Neural progenitor cell (in vitro differentiated cells): ENCODE measurements around the gene MACROD1.

Experiments used
- EZH2 ChIP-seq: fragments of 200-600 bp; sonication (generic); IDR thresholded peaks from 2 replicates; pipeline ENCODE4 v1.6.1; 2017; ENCODE audit warnings: antibody characterized with exemption, mild to moderate bottlenecking, moderate library complexity
- EZH2phosphoT487 ChIP-seq: fragments of 200-600 bp; sonication (generic); IDR thresholded peaks from 2 replicates; pipeline ENCODE4 v1.6.1; 2017; ENCODE audit warnings: antibody characterized with exemption
- TF ChIP-seq, protein P1 (sequence below): fragments of 200-600 bp; sonication (generic); IDR thresholded peaks from 2 replicates; pipeline ENCODE4 v1.5.1; 2017; ENCODE audit warnings: antibody characterized with exemption, mild to moderate bottlenecking

DNA sequence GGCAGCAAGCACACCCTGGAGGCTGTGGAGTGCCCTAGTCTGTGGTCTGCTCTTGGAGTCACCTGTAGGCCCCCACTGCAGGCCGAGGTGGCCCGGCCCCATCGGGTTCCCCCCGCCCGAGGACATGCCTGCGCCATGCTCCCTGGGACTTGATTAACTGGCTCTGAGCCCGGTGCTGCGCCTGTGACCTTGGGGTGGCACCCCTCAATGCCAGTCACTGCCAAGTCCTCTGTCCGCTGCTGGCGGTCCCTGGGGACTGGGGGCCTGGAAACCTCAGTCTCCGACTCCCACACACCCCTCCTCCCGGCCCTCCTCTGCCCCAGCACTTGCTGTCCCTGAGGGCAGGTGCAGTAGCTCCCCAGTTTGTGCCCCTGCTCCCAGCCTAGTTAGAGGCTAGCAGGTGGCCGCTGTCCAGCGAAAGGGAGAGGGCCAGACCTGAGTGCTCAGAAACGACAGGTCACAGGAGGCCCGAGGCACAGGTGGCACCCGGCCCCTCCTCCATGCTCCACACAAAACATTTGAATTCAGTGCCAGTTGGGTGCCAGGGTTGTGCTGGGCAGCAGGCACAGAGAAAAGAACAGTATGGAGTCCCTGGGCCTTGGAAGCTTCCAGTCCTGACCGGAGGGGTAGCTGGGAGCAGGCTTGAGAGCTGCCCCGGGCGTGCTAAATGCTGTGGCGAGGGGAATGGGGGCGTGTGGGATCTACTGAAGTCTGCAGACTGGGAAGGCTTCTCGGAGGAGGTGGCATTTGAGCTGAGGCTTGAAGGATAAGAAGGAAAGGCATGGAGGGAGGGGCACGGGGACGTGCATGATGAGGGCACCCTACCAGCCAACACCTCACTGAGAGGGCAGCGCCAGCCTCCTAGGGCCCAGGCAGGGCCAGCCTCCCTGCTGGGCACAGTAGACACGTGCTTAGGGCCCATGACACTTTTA lies 146.5 kb downstream of the MACROD1 start:
- TF ChIP-seq, protein P1, sequence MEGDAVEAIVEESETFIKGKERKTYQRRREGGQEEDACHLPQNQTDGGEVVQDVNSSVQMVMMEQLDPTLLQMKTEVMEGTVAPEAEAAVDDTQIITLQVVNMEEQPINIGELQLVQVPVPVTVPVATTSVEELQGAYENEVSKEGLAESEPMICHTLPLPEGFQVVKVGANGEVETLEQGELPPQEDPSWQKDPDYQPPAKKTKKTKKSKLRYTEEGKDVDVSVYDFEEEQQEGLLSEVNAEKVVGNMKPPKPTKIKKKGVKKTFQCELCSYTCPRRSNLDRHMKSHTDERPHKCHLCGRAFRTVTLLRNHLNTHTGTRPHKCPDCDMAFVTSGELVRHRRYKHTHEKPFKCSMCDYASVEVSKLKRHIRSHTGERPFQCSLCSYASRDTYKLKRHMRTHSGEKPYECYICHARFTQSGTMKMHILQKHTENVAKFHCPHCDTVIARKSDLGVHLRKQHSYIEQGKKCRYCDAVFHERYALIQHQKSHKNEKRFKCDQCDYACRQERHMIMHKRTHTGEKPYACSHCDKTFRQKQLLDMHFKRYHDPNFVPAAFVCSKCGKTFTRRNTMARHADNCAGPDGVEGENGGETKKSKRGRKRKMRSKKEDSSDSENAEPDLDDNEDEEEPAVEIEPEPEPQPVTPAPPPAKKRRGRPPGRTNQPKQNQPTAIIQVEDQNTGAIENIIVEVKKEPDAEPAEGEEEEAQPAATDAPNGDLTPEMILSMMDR = no peak
- TF ChIP-seq EZH2 (no peak), EZH2phosphoT487 (no peak)
